BE2C (cell line): ENCODE data around the gene CLINT1.
A peak's percentile ranks its signal among the peaks of the same experiment; 100 is the strongest.

Experiments used
- DNase-seq: peaks from one replicate; pipeline ENCODE4 v3.0.0-alpha.2; 2020
- H3K27me3 ChIP-seq: fragments of 250-450 bp; sonication (Bioruptor Pico); 2 replicates; pipeline ENCODE4 v1.5.1; 2020; ENCODE audit warnings: mild to moderate bottlenecking
- H3K36me3 ChIP-seq: fragments of 250-450 bp; sonication (Bioruptor Pico); 2 replicates; pipeline ENCODE4 v1.5.1; 2020; ENCODE audit warnings: mild to moderate bottlenecking
- H3K4me1 ChIP-seq: fragments of 250-450 bp; sonication (Bioruptor Pico); 2 replicates; pipeline ENCODE4 v1.5.1; 2020
- H3K4me3 ChIP-seq: 2 replicates; pipeline ENCODE4 v1.5.1; 2011; ENCODE audit warnings: low read depth, low read length
- H3K9me3 ChIP-seq: fragments of 250-450 bp; sonication (Bioruptor Pico); 2 replicates; pipeline ENCODE4 v1.5.1; 2020
- CTCF ChIP-seq: IDR thresholded peaks from 2 replicates; pipeline ENCODE4 v1.5.1; 2012; ENCODE audit warnings: mild to moderate bottlenecking, low read depth, low read length

The CLINT1 gene

GRCh38 chr5:157743163-157744050 is 115.5 kb downstream of the CLINT1 start, which contains the start of gene LSM11:
TSS of gene LSM11 (plus strand) at chr5:157743712. CDS start at chr5:157743751, 39 bp downstream.
- Histone ChIP-seq H3K36me3 (peaks cover 5% of the 10 kb centered on the region; the same call in 1 of the 2 replicates), H3K4me3 (peak within 1 kb of the TSS; percentile 75), H3K27me3 (no peaks in the 10 kb centered on the region), H3K9me3 (no peaks in the 10 kb centered on the region), H3K4me1 (peaks cover 8% of the 10 kb centered on the region)
- peak; percentile 92 for TF ChIP-seq CTCF
- peak; percentile 90 for DNase-seq

- Histone ChIP-seq H3K36me3 (peaks cover 14% of the 10 kb centered on the region), H3K4me3 (no peak overlapping the region), H3K27me3 (no peaks in the 10 kb centered on the region), H3K4me1 (peaks cover 8% of the 10 kb centered on the region), H3K9me3 (no peaks in the 10 kb centered on the region)
- no peak for TF ChIP-seq CTCF
- DNase-seq, result no peak
These were observed 117.8 kb downstream of the CLINT1 start for GRCh38 chr5:157741131-157741530.

- Histone ChIP-seq H3K4me1 (peaks cover 6% of the 10 kb centered on the region), H3K9me3 (no peaks in the 10 kb centered on the region), H3K36me3 (peaks cover 17% of the 10 kb centered on the region), H3K4me3 (no peak overlapping the region), H3K27me3 (no peaks in the 10 kb centered on the region)
- DNase-seq, result peak; percentile 14
- peak; percentile 59 for TF ChIP-seq CTCF
These were observed 118.7 kb downstream of the CLINT1 start for GRCh38 chr5:157740229-157740610.

- H3K4me3 ChIP-seq, result no peak overlapping the region
- TF ChIP-seq CTCF, result no peak
- DNase-seq, result no peak
- no peaks in the 10 kb centered on the region for H3K27me3 ChIP-seq
- no peaks in the 10 kb centered on the region for H3K9me3 ChIP-seq
- H3K4me1 ChIP-seq, result no peaks in the 10 kb centered on the region; the same call in 1 of the 2 replicates
- peaks cover 20% of the 10 kb centered on the region for H3K36me3 ChIP-seq
These were observed 119.3 kb downstream of the CLINT1 start for GRCh38 chr5:157739388-157740228.

- no peaks in the 10 kb centered on the region for H3K9me3 ChIP-seq
- DNase-seq, result no peak
- H3K27me3 ChIP-seq, result no peaks in the 10 kb centered on the region
- peaks cover 3% of the 10 kb centered on the region; the same call in 1 of the 2 replicates for H3K4me1 ChIP-seq
- peaks cover 29% of the 10 kb centered on the region for H3K36me3 ChIP-seq
- no peak for TF ChIP-seq CTCF
- no peak overlapping the region for H3K4me3 ChIP-seq
These were observed 123.0 kb downstream of the CLINT1 start for GRCh38 chr5:157735991-157736390.
